Measurements from ENCODE around the gene ZNF398.

ZNF398 gene

GRCh38 chr7:149153346-149153745, 6.1 kb downstream of the ZNF398 start:
- Histone ChIP-seq H3K27me3 (ENCODE audit: insufficient read depth, insufficient read length) (no peaks in the 10 kb centered on the region), H3K4me3 (ENCODE audit: insufficient read length, low read depth) (no peak overlapping the region), H3K4me1 (ENCODE audit: insufficient read depth, insufficient read length) (no peaks in the 10 kb centered on the region), H3K9me3 (ENCODE audit: insufficient read depth, low read length) (no peaks in the 10 kb centered on the region), H3K36me3 (ENCODE audit: insufficient read depth, insufficient read length, low read length) (peaks cover 33% of the 10 kb centered on the region), H3K9ac (ENCODE audit: insufficient read length, low read depth) (no peak overlapping the region)
- no peak for DNase-seq (ENCODE audit: low read depth, low spot score)
- no peak for TF ChIP-seq ZNF274 (IDR thresholded peaks at IDR 0.05; ENCODE audit: low read depth, low read length)
- no peak for TF ChIP-seq SUZ12 (IDR thresholded peaks at IDR 0.05; ENCODE audit: extremely low read depth, insufficient read depth, insufficient read length)
- TF ChIP-seq YY1 (IDR thresholded peaks at IDR 0.05; ENCODE audit: insufficient read depth, insufficient read length) = no peak

GRCh38 chr7:149154056-149154455, 6.8 kb downstream of the ZNF398 start:
- Histone ChIP-seq H3K27me3 (ENCODE audit: insufficient read depth, insufficient read length) (no peaks in the 10 kb centered on the region), H3K4me3 (ENCODE audit: insufficient read length, low read depth) (no peak overlapping the region), H3K4me1 (ENCODE audit: insufficient read depth, insufficient read length) (no peaks in the 10 kb centered on the region), H3K9me3 (ENCODE audit: insufficient read depth, low read length) (no peaks in the 10 kb centered on the region), H3K9ac (ENCODE audit: insufficient read length, low read depth) (no peak overlapping the region), H3K36me3 (ENCODE audit: insufficient read depth, insufficient read length, low read length) (peaks cover 33% of the 10 kb centered on the region)
- TF ChIP-seq SUZ12 (IDR thresholded peaks at IDR 0.05; ENCODE audit: extremely low read depth, insufficient read depth, insufficient read length) = no peak
- TF ChIP-seq YY1 (IDR thresholded peaks at IDR 0.05; ENCODE audit: insufficient read depth, insufficient read length) = no peak
- no peak for TF ChIP-seq ZNF274 (IDR thresholded peaks at IDR 0.05; ENCODE audit: low read depth, low read length)
- DNase-seq (ENCODE audit: low read depth, low spot score) = no peak

GRCh38 chr7:149156898-149157297, 9.6 kb downstream of the ZNF398 start:
- no peak for DNase-seq (ENCODE audit: low read depth, low spot score)
- TF ChIP-seq YY1 (IDR thresholded peaks at IDR 0.05; ENCODE audit: insufficient read depth, insufficient read length) = no peak
- TF ChIP-seq ZNF274 (IDR thresholded peaks at IDR 0.05; ENCODE audit: low read depth, low read length) = no peak
- TF ChIP-seq SUZ12 (IDR thresholded peaks at IDR 0.05; ENCODE audit: extremely low read depth, insufficient read depth, insufficient read length) = no peak
- H3K36me3 ChIP-seq (ENCODE audit: insufficient read depth, insufficient read length, low read length) = peaks cover 45% of the 10 kb centered on the region
- no peaks in the 10 kb centered on the region for H3K9me3 ChIP-seq (ENCODE audit: insufficient read depth, low read length)
- no peaks in the 10 kb centered on the region for H3K4me1 ChIP-seq (ENCODE audit: insufficient read depth, insufficient read length)
- no peak overlapping the region for H3K9ac ChIP-seq (ENCODE audit: insufficient read length, low read depth)
- no peaks in the 10 kb centered on the region for H3K27me3 ChIP-seq (ENCODE audit: insufficient read depth, insufficient read length)
- H3K4me3 ChIP-seq (ENCODE audit: insufficient read length, low read depth) = no peak overlapping the region

GRCh38 chr7:149161241-149161848, 14.1 kb downstream of the ZNF398 start:
- Histone ChIP-seq H3K4me1 (ENCODE audit: insufficient read depth, insufficient read length) (no peaks in the 10 kb centered on the region), H3K27me3 (ENCODE audit: insufficient read depth, insufficient read length) (no peaks in the 10 kb centered on the region), H3K9ac (ENCODE audit: insufficient read length, low read depth) (no peak overlapping the region), H3K36me3 (ENCODE audit: insufficient read depth, insufficient read length, low read length) (peaks cover 39% of the 10 kb centered on the region), H3K4me3 (ENCODE audit: insufficient read length, low read depth) (no peak overlapping the region), H3K9me3 (ENCODE audit: insufficient read depth, low read length) (no peaks in the 10 kb centered on the region)
- TF ChIP-seq YY1 (IDR thresholded peaks at IDR 0.05; ENCODE audit: insufficient read depth, insufficient read length) (no peak), ZNF274 (IDR thresholded peaks at IDR 0.05; ENCODE audit: low read depth, low read length) (no peak), SUZ12 (IDR thresholded peaks at IDR 0.05; ENCODE audit: extremely low read depth, insufficient read depth, insufficient read length) (no peak)
- DNase-seq (ENCODE audit: low read depth, low spot score) = no peak

- H3K36me3 ChIP-seq (ENCODE audit: insufficient read depth, insufficient read length, low read length) = peaks cover 50% of the 10 kb centered on the region
- no peak overlapping the region for H3K9ac ChIP-seq (ENCODE audit: insufficient read length, low read depth)
- H3K4me1 ChIP-seq (ENCODE audit: insufficient read depth, insufficient read length) = no peaks in the 10 kb centered on the region
- DNase-seq (ENCODE audit: low read depth, low spot score) = no peak
- H3K9me3 ChIP-seq (ENCODE audit: insufficient read depth, low read length) = no peaks in the 10 kb centered on the region
- no peak overlapping the region for H3K4me3 ChIP-seq (ENCODE audit: insufficient read length, low read depth)
- H3K27me3 ChIP-seq (ENCODE audit: insufficient read depth, insufficient read length) = no peaks in the 10 kb centered on the region
- TF ChIP-seq SUZ12 (IDR thresholded peaks at IDR 0.05; ENCODE audit: extremely low read depth, insufficient read depth, insufficient read length) (no peak), ZNF274 (IDR thresholded peaks at IDR 0.05; ENCODE audit: low read depth, low read length) (no peak), YY1 (IDR thresholded peaks at IDR 0.05; ENCODE audit: insufficient read depth, insufficient read length) (no peak)
Measured at GRCh38 chr7:149166142-149166541, 18.9 kb downstream of the ZNF398 start.

GRCh38 chr7:149166630-149167352, 19.5 kb downstream of the ZNF398 start:
- TF ChIP-seq YY1 (IDR thresholded peaks at IDR 0.05; ENCODE audit: insufficient read depth, insufficient read length) (no peak), SUZ12 (IDR thresholded peaks at IDR 0.05; ENCODE audit: extremely low read depth, insufficient read depth, insufficient read length) (no peak), ZNF274 (IDR thresholded peaks at IDR 0.05; ENCODE audit: low read depth, low read length) (no peak)
- no peaks in the 10 kb centered on the region for H3K27me3 ChIP-seq (ENCODE audit: insufficient read depth, insufficient read length)
- H3K4me1 ChIP-seq (ENCODE audit: insufficient read depth, insufficient read length) = no peaks in the 10 kb centered on the region
- no peak for DNase-seq (ENCODE audit: low read depth, low spot score)
- H3K9me3 ChIP-seq (ENCODE audit: insufficient read depth, low read length) = no peaks in the 10 kb centered on the region
- H3K4me3 ChIP-seq (ENCODE audit: insufficient read length, low read depth) = no peak overlapping the region
- H3K9ac ChIP-seq (ENCODE audit: insufficient read length, low read depth) = no peak overlapping the region
- peaks cover 50% of the 10 kb centered on the region for H3K36me3 ChIP-seq (ENCODE audit: insufficient read depth, insufficient read length, low read length)

GRCh38 chr7:149171892-149172533, 24.8 kb downstream of the ZNF398 start:
- no peak for DNase-seq (ENCODE audit: low read depth, low spot score)

More at GRCh38 chr7:149171892-149172533, 24.8 kb downstream of the ZNF398 start:
- Histone ChIP-seq H3K4me1 (ENCODE audit: insufficient read depth, insufficient read length) (no peaks in the 10 kb centered on the region), H3K9ac (ENCODE audit: insufficient read length, low read depth) (no peak overlapping the region), H3K4me3 (ENCODE audit: insufficient read length, low read depth) (no peak overlapping the region), H3K36me3 (ENCODE audit: insufficient read depth, insufficient read length, low read length) (peaks cover 52% of the 10 kb centered on the region), H3K9me3 (ENCODE audit: insufficient read depth, low read length) (no peaks in the 10 kb centered on the region), H3K27me3 (ENCODE audit: insufficient read depth, insufficient read length) (no peaks in the 10 kb centered on the region)
- no peak for TF ChIP-seq YY1 (IDR thresholded peaks at IDR 0.05; ENCODE audit: insufficient read depth, insufficient read length)
- TF ChIP-seq SUZ12 (IDR thresholded peaks at IDR 0.05; ENCODE audit: extremely low read depth, insufficient read depth, insufficient read length) = no peak
- TF ChIP-seq ZNF274 (IDR thresholded peaks at IDR 0.05; ENCODE audit: low read depth, low read length) = no peak
